OCI-LY1 (cell line): Measurements from ENCODE around the gene FRMD3.

Source experiments
- H2AFZ ChIP-seq: fragments of 200-600 bp; sonication (generic), shearing (Covaris generic); 2 replicates; pipeline ENCODE4 v1.6.0; 2014; ENCODE audit warnings: antibody characterized with exemption, mild to moderate bottlenecking, low read length
- H3F3A ChIP-seq: fragments of 200-600 bp; sonication (generic), shearing (Covaris generic); 2 replicates; pipeline ENCODE4 v1.6.0; 2014; ENCODE audit warnings: mild to moderate bottlenecking, antibody characterized with exemption, low read length, moderate library complexity; ENCODE audit not compliant: insufficient read depth
- H3K27ac ChIP-seq: fragments of 200-600 bp; sonication (generic); 2 replicates; pipeline ENCODE4 v1.5.1; 2014; ENCODE audit warnings: low read length, mixed run types, mild to moderate bottlenecking, low read depth; ENCODE audit not compliant: poor library complexity, severe bottlenecking
- H3K27me3 ChIP-seq: fragments of 200-600 bp; sonication (generic); 2 replicates; pipeline ENCODE4 v1.6.0; 2014; ENCODE audit warnings: antibody characterized with exemption, mild to moderate bottlenecking, low read length, moderate library complexity; ENCODE audit not compliant: insufficient read depth
- H3K36me3 ChIP-seq: fragments of 200-600 bp; sonication (generic); 2 replicates; pipeline ENCODE4 v1.6.1; 2014; ENCODE audit warnings: mild to moderate bottlenecking, antibody characterized with exemption, low read length, moderate library complexity, mixed read lengths; ENCODE audit not compliant: insufficient read depth
- H3K4me1 ChIP-seq: fragments of 200-600 bp; sonication (generic); 2 replicates; pipeline ENCODE4 v1.5.1; 2014; ENCODE audit warnings: mild to moderate bottlenecking, low read length, moderate library complexity; ENCODE audit not compliant: insufficient read depth, severe bottlenecking
- H3K4me2 ChIP-seq: fragments of 200-600 bp; sonication (generic), shearing (Covaris generic); 2 replicates; pipeline ENCODE4 v1.6.1; 2014; ENCODE audit warnings: low read length
- H3K4me3 ChIP-seq: fragments of 200-600 bp; sonication (generic); 2 replicates; pipeline ENCODE4 v1.5.1; 2014; ENCODE audit warnings: low read length, low read depth, mild to moderate bottlenecking, mixed read lengths; ENCODE audit not compliant: poor library complexity, severe bottlenecking
- H3K79me2 ChIP-seq: fragments of 200-600 bp; shearing (Covaris generic); 2 replicates; pipeline ENCODE4 v1.6.1; 2016; ENCODE audit warnings: mixed run types, low read length, mixed read lengths; ENCODE audit not compliant: insufficient read depth
- H3K9ac ChIP-seq: fragments of 200-600 bp; sonication (generic), shearing (Covaris generic); 2 replicates; pipeline ENCODE4 v1.6.1; 2014; ENCODE audit warnings: mild to moderate bottlenecking, low read length, mixed read lengths
- H3K9me2 ChIP-seq: fragments of 200-600 bp; sonication (generic), shearing (Covaris generic); 2 replicates; pipeline ENCODE4 v1.6.1; 2014; ENCODE audit warnings: low read depth, mild to moderate bottlenecking, low read length, mixed read lengths
- H3K9me3 ChIP-seq: fragments of 200-600 bp; shearing (Covaris generic); 2 replicates; pipeline ENCODE4 v1.6.1; 2014; ENCODE audit warnings: low read length, mixed read lengths
- H4K20me1 ChIP-seq: fragments of 200-600 bp; sonication (generic), shearing (Covaris generic); 2 replicates; pipeline ENCODE4 v1.6.0; 2016; ENCODE audit warnings: mild to moderate bottlenecking, low read length; ENCODE audit not compliant: insufficient read depth
- EZH2 ChIP-seq: fragments of 200-600 bp; sonication (generic), shearing (Covaris generic); IDR thresholded peaks from 2 replicates; pipeline ENCODE4 v1.8.0; 2017; ENCODE audit warnings: borderline replicate concordance, mixed run types, mild to moderate bottlenecking, antibody characterized with exemption, low read length, moderate library complexity, mixed read lengths
- TF ChIP-seq, protein P1 (sequence below): fragments of 200-600 bp; sonication (generic), shearing (Covaris generic); IDR thresholded peaks from 2 replicates; pipeline ENCODE4 v1.5.1; 2017; ENCODE audit warnings: mild to moderate bottlenecking, antibody characterized with exemption, low read length, moderate library complexity, mixed read lengths

FRMD3 gene

DNA sequence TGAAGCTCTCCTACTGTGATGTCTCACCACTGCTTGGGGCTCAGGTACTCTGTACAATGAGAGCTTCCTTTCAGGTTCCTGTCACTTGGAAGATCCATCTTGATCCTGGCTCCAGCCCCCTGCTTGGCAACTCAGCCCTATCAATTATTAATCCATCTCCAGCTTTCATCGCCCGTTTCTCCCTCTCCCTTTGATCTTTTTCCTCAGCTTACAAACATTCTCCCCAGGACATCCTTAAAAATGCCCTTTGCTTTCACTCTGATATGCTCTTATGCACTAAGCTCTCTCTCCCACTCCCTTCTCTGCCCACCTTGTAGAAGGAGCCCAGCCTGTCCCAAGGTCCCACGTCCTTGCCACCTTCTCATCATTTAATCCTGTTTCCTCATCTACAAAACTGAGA is 109.0 kb downstream of the FRMD3 start:
- Histone ChIP-seq H3F3A (no peaks in the 10 kb centered on the region), H3K4me1 (no peaks in the 10 kb centered on the region), H3K4me3 (no peak overlapping the region), H3K36me3 (no peaks in the 10 kb centered on the region), H3K9me2 (no peaks in the 10 kb centered on the region), H4K20me1 (no peaks in the 10 kb centered on the region), H3K9ac (no peak overlapping the region), H3K4me2 (no peak overlapping the region), H3K27ac (no peak overlapping the region), H3K9me3 (no peaks in the 10 kb centered on the region), H3K27me3 (no peaks in the 10 kb centered on the region), H3K79me2 (no peaks in the 10 kb centered on the region), H2AFZ (no peak overlapping the region)
- TF ChIP-seq EZH2: no peak
- TF ChIP-seq, protein P1, sequence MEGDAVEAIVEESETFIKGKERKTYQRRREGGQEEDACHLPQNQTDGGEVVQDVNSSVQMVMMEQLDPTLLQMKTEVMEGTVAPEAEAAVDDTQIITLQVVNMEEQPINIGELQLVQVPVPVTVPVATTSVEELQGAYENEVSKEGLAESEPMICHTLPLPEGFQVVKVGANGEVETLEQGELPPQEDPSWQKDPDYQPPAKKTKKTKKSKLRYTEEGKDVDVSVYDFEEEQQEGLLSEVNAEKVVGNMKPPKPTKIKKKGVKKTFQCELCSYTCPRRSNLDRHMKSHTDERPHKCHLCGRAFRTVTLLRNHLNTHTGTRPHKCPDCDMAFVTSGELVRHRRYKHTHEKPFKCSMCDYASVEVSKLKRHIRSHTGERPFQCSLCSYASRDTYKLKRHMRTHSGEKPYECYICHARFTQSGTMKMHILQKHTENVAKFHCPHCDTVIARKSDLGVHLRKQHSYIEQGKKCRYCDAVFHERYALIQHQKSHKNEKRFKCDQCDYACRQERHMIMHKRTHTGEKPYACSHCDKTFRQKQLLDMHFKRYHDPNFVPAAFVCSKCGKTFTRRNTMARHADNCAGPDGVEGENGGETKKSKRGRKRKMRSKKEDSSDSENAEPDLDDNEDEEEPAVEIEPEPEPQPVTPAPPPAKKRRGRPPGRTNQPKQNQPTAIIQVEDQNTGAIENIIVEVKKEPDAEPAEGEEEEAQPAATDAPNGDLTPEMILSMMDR: no peak

DNA sequence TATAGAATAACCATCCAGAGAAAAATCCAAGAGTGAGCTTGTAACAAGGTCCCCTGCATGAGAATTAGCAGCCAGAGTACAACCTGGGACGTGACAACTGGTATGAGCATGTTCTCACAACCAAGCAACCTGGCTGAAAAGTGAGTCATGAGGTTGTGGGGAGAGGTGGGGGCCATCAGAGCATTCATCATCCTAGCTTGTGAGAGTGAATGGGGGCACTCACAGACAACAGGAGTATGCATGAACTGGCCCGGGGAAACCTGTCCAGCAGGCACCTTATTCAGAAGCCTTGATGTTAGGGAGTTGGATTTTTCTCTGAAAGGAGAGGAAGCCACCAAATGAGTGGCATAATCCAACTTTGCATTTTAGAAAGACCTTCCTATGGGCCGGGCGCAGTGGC is 113.0 kb downstream of the FRMD3 start:
- H3K27ac ChIP-seq: no peak overlapping the region
- H3K4me2 ChIP-seq: no peak overlapping the region
- H3K4me3 ChIP-seq: no peak overlapping the region
- no peaks in the 10 kb centered on the region for H3K36me3 ChIP-seq
- H3K9me3 ChIP-seq: no peaks in the 10 kb centered on the region
- no peaks in the 10 kb centered on the region for H4K20me1 ChIP-seq
- H2AFZ ChIP-seq: no peak overlapping the region
- H3K27me3 ChIP-seq: no peaks in the 10 kb centered on the region
- H3K9ac ChIP-seq: no peak overlapping the region
- no peaks in the 10 kb centered on the region for H3K79me2 ChIP-seq
- no peaks in the 10 kb centered on the region for H3F3A ChIP-seq
- no peaks in the 10 kb centered on the region for H3K4me1 ChIP-seq
- H3K9me2 ChIP-seq: no peaks in the 10 kb centered on the region
- TF ChIP-seq EZH2: no peak
- TF ChIP-seq, protein P1: no peak

DNA sequence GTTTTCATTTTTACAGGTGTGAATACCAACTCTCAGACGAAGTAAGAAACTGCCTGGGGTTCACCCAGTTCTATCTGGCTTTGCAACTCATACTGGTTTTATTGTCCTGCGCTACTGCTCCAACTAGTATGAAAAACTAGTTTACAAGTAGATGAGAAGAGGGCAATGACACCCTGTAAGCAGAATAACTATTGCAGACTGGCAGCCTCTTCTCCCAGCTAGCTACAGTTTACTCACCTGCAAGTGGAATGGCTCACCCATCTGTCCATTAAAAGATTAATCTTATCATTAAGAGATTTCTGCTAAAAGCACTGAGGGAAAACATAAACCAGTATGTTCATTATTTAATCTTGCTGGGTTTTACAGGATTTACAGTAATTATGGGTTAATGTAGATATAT is 113.4 kb downstream of the FRMD3 start:
- no peaks in the 10 kb centered on the region for H3K4me1 ChIP-seq
- H3K27ac ChIP-seq: no peak overlapping the region
- no peak overlapping the region for H3K4me2 ChIP-seq
- no peaks in the 10 kb centered on the region for H4K20me1 ChIP-seq
- H2AFZ ChIP-seq: no peak overlapping the region
- H3K4me3 ChIP-seq: no peak overlapping the region
- H3F3A ChIP-seq: no peaks in the 10 kb centered on the region
- TF ChIP-seq EZH2: no peak
- TF ChIP-seq, protein P1: no peak
- no peaks in the 10 kb centered on the region for H3K9me2 ChIP-seq
- H3K27me3 ChIP-seq: no peaks in the 10 kb centered on the region
- H3K36me3 ChIP-seq: no peaks in the 10 kb centered on the region
- H3K79me2 ChIP-seq: no peaks in the 10 kb centered on the region
- no peak overlapping the region for H3K9ac ChIP-seq
- H3K9me3 ChIP-seq: no peaks in the 10 kb centered on the region
